Kidney (tissue), 14 donors: ENCODE measurements around the gene NAP1L5. TPM values are rescaled to one million over a fixed set of nuclear protein-coding genes. Genes with fewer than 3 reads are reported as not detected.

Experiments
- DNase-seq, 5 donors: peaks; one replicate each; pipeline ENCODE4 v3.0.0-alpha.2; 2013 to 2020
- FAIRE-seq: peaks from 2 replicates; lab custom pipeline; 2012; peaks lifted over from hg19 to GRCh38; lab: Jason Lieb, UNC
- H3K27ac ChIP-seq, 2 donors: one replicate each; pipeline ENCODE4 v1.7.0; 2013; ENCODE audit warnings: low read depth in 2 of 2, low read length in 2 of 2, inconsistent platforms in 1 of 2
- H3K27me3 ChIP-seq: one replicate; pipeline ENCODE4 v1.7.1; 2013; ENCODE audit warnings: low read length, inconsistent platforms; ENCODE audit not compliant: control insufficient read depth, insufficient read depth
- H3K36me3 ChIP-seq, 3 donors: one replicate each; pipeline versions ENCODE4 v1.7.0 to v1.7.1; 2013; ENCODE audit warnings: low read length in 3 of 3, control low read depth in 1 of 3, inconsistent platforms in 1 of 3; ENCODE audit not compliant: insufficient read depth in 3 of 3, control insufficient read depth in 2 of 3
- H3K4me1 ChIP-seq, 3 donors: one replicate each; pipeline versions ENCODE4 v1.7.0 to v1.7.1; 2013; ENCODE audit warnings: low read length in 3 of 3, inconsistent platforms in 1 of 3, low read depth in 1 of 3; ENCODE audit not compliant: control insufficient read depth in 2 of 3, insufficient read depth in 2 of 3
- H3K4me3 ChIP-seq, 3 donors: one replicate each; pipeline versions ENCODE4 v1.7.0 to v1.8.1; 2013; ENCODE audit warnings: low read length in 3 of 3, control low read depth in 1 of 3, inconsistent platforms in 1 of 3
- H3K9ac ChIP-seq, 3 donors: one replicate each; pipeline versions ENCODE4 v1.7.0 to v1.7.1; 2013; ENCODE audit warnings: low read length in 3 of 3, control low read depth in 1 of 3, inconsistent platforms in 1 of 3
- H3K9me3 ChIP-seq, 3 donors: one replicate each; pipeline versions ENCODE4 v1.7.0 to v1.7.1; 2013; ENCODE audit warnings: low read length in 3 of 3, control low read depth in 1 of 3, inconsistent platforms in 1 of 3; ENCODE audit not compliant: control insufficient read depth in 2 of 3, insufficient read depth in 1 of 3
- CTCF ChIP-seq: IDR thresholded peaks from 3 replicates; pipeline ENCODE4 v1.5.1; 2012; ENCODE audit warnings: mild to moderate bottlenecking, moderate library complexity, borderline replicate concordance; ENCODE audit not compliant: insufficient read depth; ENCODE audit errors: extremely low read depth
- intact Hi-C: fragments of 100-400 bp; cut with DNase I; formaldehyde crosslinking; loops from one replicate; pipeline ENCODE4 v1.11.1; 2022
- polyA plus RNA-seq: library from polyadenylated mRNA; stranded (reverse); fragments of 350-450 nt; fragmentation: Illumina TruSeq; extraction: RNeasy Lipid Tissue Mini Kit (QIAGEN cat#74804); gene quantifications from one replicate; pipeline ENCODE4 v1.2.3, GENCODE V29; 2014; ENCODE audit warnings: low read depth, low replicate concordance; ENCODE audit not compliant: insufficient read depth
- total RNA-seq: library from RNA; stranded (reverse); fragmentation: NEBNext Ultra II Directional; extraction: Animal tissue kit (Norgen Biotek cat#: 25700); gene quantifications from one replicate; pipeline ENCODE4 v1.2.1, GENCODE V29; 2021
- donor health status: control.
- donor health status: control.
- donor health status: control.
- donor health status: control.
- donor health status: control.
- donor health status: DM: yes; HTN: yes; CAD: no.
- donor health status: Normal renal cell carcinoma (clear cell type).

The NAP1L5 gene
- total and polyA plus RNA-seq, 2 donors from 2014 or later: 5.9 to 12.4 TPM

GRCh38 chr4:88725986-88726385 lies 28.4 kb upstream of the NAP1L5 start:
- intact Hi-C loops: no loop called here
- no peak for TF ChIP-seq CTCF
- FAIRE-seq: no peak
- no peak overlapping the region for H3K4me3 ChIP-seq
- DNase-seq: no peak
- no peak overlapping the region for H3K27ac ChIP-seq
- no peaks in the 10 kb centered on the region for H3K27me3 ChIP-seq
- H3K9me3 ChIP-seq: no peaks in the 10 kb centered on the region
- H3K9ac ChIP-seq: no peak overlapping the region
- peaks cover 4 to 38% (median 34%) of the 10 kb centered on the region in 3 donors for H3K36me3 ChIP-seq
- H3K4me1 ChIP-seq: no peaks in the 10 kb centered on the region

- no peak for DNase-seq
- no peak for TF ChIP-seq CTCF
- intact Hi-C loops: no loop called here
Observed at GRCh38 chr4:88725143-88725542, 27.5 kb upstream of the NAP1L5 start.

GRCh38 chr4:88724406-88724805 lies 26.8 kb upstream of the NAP1L5 start:
- Histone ChIP-seq H3K4me3 (no peak overlapping the region), H3K4me1 (no peaks in the 10 kb centered on the region), H3K27ac (no peak overlapping the region), H3K27me3 (no peaks in the 10 kb centered on the region), H3K36me3 (peaks cover 4 to 34% (median 29%) of the 10 kb centered on the region in 3 donors), H3K9ac (no peak overlapping the region), H3K9me3 (no peaks in the 10 kb centered on the region)
- intact Hi-C loops: no loop called here
- DNase-seq (no peak), FAIRE-seq (no peak)
- no peak for TF ChIP-seq CTCF

More at GRCh38 chr4:88725143-88725542, 27.5 kb upstream of the NAP1L5 start:
- H3K9me3 ChIP-seq: no peaks in the 10 kb centered on the region
- no peaks in the 10 kb centered on the region for H3K27me3 ChIP-seq
- FAIRE-seq: no peak
- no peak overlapping the region for H3K27ac ChIP-seq
- H3K36me3 ChIP-seq: peaks cover 4 to 34% (median 33%) of the 10 kb centered on the region in 3 donors
- no peaks in the 10 kb centered on the region for H3K4me1 ChIP-seq
- no peak overlapping the region for H3K9ac ChIP-seq
- H3K4me3 ChIP-seq: no peak overlapping the region

GRCh38 chr4:88722828-88723227 lies 25.2 kb upstream of the NAP1L5 start:
- H3K4me1 ChIP-seq: no peaks in the 10 kb centered on the region
- H3K9me3 ChIP-seq: peaks cover 0 to under 1% (median 0%) of the 10 kb centered on the region in 3 donors
- no peak for TF ChIP-seq CTCF
- no peak overlapping the region for H3K9ac ChIP-seq
- H3K27ac ChIP-seq: no peak overlapping the region
- intact Hi-C loops: no loop called here
- H3K36me3 ChIP-seq: peaks cover 2 to 26% (median 22%) of the 10 kb centered on the region in 3 donors
- H3K4me3 ChIP-seq: no peak overlapping the region
- FAIRE-seq (no peak), DNase-seq (no peak)
- no peaks in the 10 kb centered on the region for H3K27me3 ChIP-seq
